Endothelial cell of umbilical vein (primary cell): ENCODE results near the gene SIRPA. TPM values are rescaled to one million over a fixed set of nuclear protein-coding genes. Genes with fewer than 3 reads are reported as not detected.

ENCODE experiments used
- BruUV-seq: library from RNA; stranded (reverse); fragments of 400-500 nt; replicated peaks from 2 replicates; lab custom pipeline; 2021; lab: Mats Ljungman, UMichigan
- CTCF ChIA-PET: fragments of 300-600, 350-600 bp; sonication (Branson Sonifier 250); formaldehyde crosslinking; loops from one replicate; lab custom pipeline; 2021; ENCODE audit warnings: antibody characterized with exemption, inconsistent platforms; lab: Charles Lee
- POLR2A ChIA-PET: fragments of 300-600, 350-600 bp; sonication (Branson Sonifier 250); formaldehyde crosslinking; loops from one replicate; lab custom pipeline; 2021; ENCODE audit warnings: antibody characterized with exemption, inconsistent platforms; lab: Charles Lee
- DNase-seq: peaks from one replicate; pipeline ENCODE4 v3.0.0-alpha.2; 2011; ENCODE audit warnings: low read depth, low spot score
- FAIRE-seq: peaks from 2 replicates; lab custom pipeline; 2011; peaks lifted over from hg19 to GRCh38; lab: Jason Lieb, UNC
- H2AFZ ChIP-seq: 2 replicates; pipeline ENCODE4 v1.6.0; 2012; ENCODE audit warnings: low read depth, low read length, control low read depth, inconsistent platforms
- H3K27ac ChIP-seq: 2 replicates; pipeline ENCODE4 v1.5.1; 2011; ENCODE audit warnings: low read depth, mild to moderate bottlenecking, control low read depth, low read length, moderate library complexity; ENCODE audit not compliant: insufficient read depth
- H3K27me3 ChIP-seq, 2 experiments: 2 replicates each; pipeline versions ENCODE4 v1.6.0 to v1.6.1; 2011; ENCODE audit warnings: low read length in 2 of 2, mixed read lengths in 1 of 2; ENCODE audit not compliant: control insufficient read depth in 2 of 2, insufficient read depth in 2 of 2
- H3K36me3 ChIP-seq, 2 experiments: 2 replicates in 1 of 2; 3 replicates in 1 of 2; pipeline ENCODE4 v1.5.1; 2011; ENCODE audit warnings: low read length in 2 of 2, mild to moderate bottlenecking in 1 of 2, moderate library complexity in 1 of 2; ENCODE audit not compliant: control insufficient read depth in 2 of 2, insufficient read depth in 2 of 2; ENCODE audit errors: extremely low read depth in 1 of 2
- H3K4me1 ChIP-seq: 3 replicates; pipeline ENCODE4 v1.5.1; 2011; ENCODE audit warnings: mild to moderate bottlenecking, low read length; ENCODE audit not compliant: control insufficient read depth, insufficient read depth; ENCODE audit errors: extremely low read depth
- H3K4me2 ChIP-seq: 2 replicates; pipeline ENCODE4 v1.6.1; 2011; ENCODE audit warnings: low read length, control low read depth, mixed read lengths; ENCODE audit not compliant: insufficient read depth
- H3K4me3 ChIP-seq, 3 experiments: fragments of 200-600 bp in 1 of 3; sonication (generic), shearing (Covaris generic) in 1 of 3; replicated peaks in 1 of 3; 2 replicates each; pipeline ENCODE4 v1.5.1; 2011 to 2016; ENCODE audit warnings: control low read depth in 3 of 3, low read length in 3 of 3, mild to moderate bottlenecking in 2 of 3, inconsistent platforms in 1 of 3, low read depth in 1 of 3, moderate library complexity in 1 of 3; ENCODE audit not compliant: insufficient read depth in 1 of 3
- H3K79me2 ChIP-seq: 2 replicates; pipeline ENCODE4 v1.6.0; 2012; ENCODE audit warnings: low read length, inconsistent platforms; ENCODE audit not compliant: control insufficient read depth, insufficient read depth
- H3K9ac ChIP-seq: replicated peaks from 2 replicates; pipeline ENCODE3; 2011; ENCODE audit warnings: low read length, control low read depth; ENCODE audit not compliant: insufficient read depth; ENCODE audit errors: extremely low read depth
- H3K9me1 ChIP-seq: replicated peaks from 3 replicates; pipeline ENCODE4 v1.6.0; 2011; ENCODE audit warnings: mild to moderate bottlenecking, low read length; ENCODE audit not compliant: control insufficient read depth, insufficient read depth; ENCODE audit errors: extremely low read depth
- H3K9me3 ChIP-seq: replicated peaks from 2 replicates; pipeline ENCODE4 v1.5.1; 2012; ENCODE audit warnings: low read length, inconsistent platforms; ENCODE audit not compliant: control insufficient read depth, insufficient read depth
- H4K20me1 ChIP-seq: replicated peaks from 2 replicates; pipeline ENCODE3; 2011; ENCODE audit warnings: mild to moderate bottlenecking, low read length; ENCODE audit not compliant: control insufficient read depth, insufficient read depth; ENCODE audit errors: extremely low read depth
- JUN ChIP-seq: IDR thresholded peaks from 2 replicates; pipeline ENCODE4 v1.6.1; 2011; ENCODE audit warnings: borderline replicate concordance, low read depth; ENCODE audit not compliant: insufficient read length, insufficient read depth
- POLR2A ChIP-seq: IDR thresholded peaks from 2 replicates; pipeline ENCODE4 v1.6.1; 2012; ENCODE audit warnings: low read depth, mild to moderate bottlenecking, control low read depth, low read length
- POLR2AphosphoS5 ChIP-seq: IDR thresholded peaks from 2 replicates; pipeline ENCODE4 v1.6.1; 2012; ENCODE audit warnings: low read depth, mild to moderate bottlenecking, control low read depth, low read length, moderate library complexity; ENCODE audit not compliant: insufficient read depth
- dilution Hi-C: fragments of 300-500 bp; cut with MboI; formaldehyde crosslinking; loops from one replicate; pipeline ENCODE4 v1.15.0; 2019; ENCODE audit warnings: low sequenced_read_pairs; ENCODE audit not compliant: extremely low pct_ligation_motif_present
- intact Hi-C: fragments of 100-400 bp; cut with micrococcal nuclease; formaldehyde crosslinking; loops from one replicate; pipeline ENCODE4 v1.10.0; 2022
- polyA plus RNA-seq, 4 experiments: library from polyadenylated mRNA; depleted of rRNA in 3 of 4; stranded (reverse) in 3 of 4; unstranded in 1 of 4; fragments of >200 nt; gene quantifications; 2 replicates each; pipeline versions ENCODE4 v1.2.1 to v1.2.3, GENCODE V29; 2011 to 2012; ENCODE audit warnings: missing spikeins in 1 of 4
- total RNA-seq: library from RNA; stranded (reverse); gene quantifications from 2 replicates; pipeline ENCODE4 v1.2.3, GENCODE V29; 2021

The SIRPA gene
- total and polyA plus RNA-seq, 2 donors (not counting 3 experiments of a cell fraction or from before 2014, with no cell fraction given): 29.9 to 59.2 TPM

GRCh38 chr20:1904135-1904534 lies 8.9 kb downstream of the SIRPA start:
- Histone ChIP-seq H3K4me2 (no peak overlapping the region), H3K36me3 (peaks cover 0 to 3% of the 10 kb centered on the region in 2 experiments), H4K20me1 (no peaks in the 10 kb centered on the region), H3K27me3 (no peaks in the 10 kb centered on the region), H3K4me1 (no peaks in the 10 kb centered on the region), H3K9me3 (no peaks in the 10 kb centered on the region), H3K27ac (no peak overlapping the region), H3K9ac (no peak overlapping the region), H3K9me1 (no peaks in the 10 kb centered on the region), H2AFZ (no peak overlapping the region), H3K79me2 (no peaks in the 10 kb centered on the region), H3K4me3 (no peak overlapping the region)
- FAIRE-seq (no peak), DNase-seq (no peak)
- ChIA-PET CTCF (interaction anchor here (1.2 to 1.8 kb wide), 2 partner anchors 61 to 102 kb away, joined by 3 to 5 read pairs; no protein-coding TSS in a partner anchor), POLR2A (no interaction called here)
- dilution Hi-C loops (no loop called here), intact Hi-C loops (no loop called here)
- TF ChIP-seq POLR2A: no peak
- no peak for TF ChIP-seq POLR2AphosphoS5
- no peak for TF ChIP-seq JUN
- BruUV-seq: no TSS peak

GRCh38 chr20:1905009-1905408 lies 9.8 kb downstream of the SIRPA start:
- no TSS peak for BruUV-seq
- Histone ChIP-seq H3K9ac (no peak overlapping the region), H3K27me3 (no peaks in the 10 kb centered on the region), H3K4me2 (no peak overlapping the region), H3K9me1 (no peaks in the 10 kb centered on the region), H3K79me2 (no peaks in the 10 kb centered on the region), H3K9me3 (no peaks in the 10 kb centered on the region), H3K36me3 (peaks cover 0 to 3% of the 10 kb centered on the region in 2 experiments), H2AFZ (no peak overlapping the region), H3K4me3 (no peak overlapping the region), H3K27ac (no peak overlapping the region), H4K20me1 (no peaks in the 10 kb centered on the region), H3K4me1 (no peaks in the 10 kb centered on the region)
- FAIRE-seq: no peak
- CTCF ChIA-PET: interaction anchor here (1.8 kb wide), 1 partner anchor 103 kb away, joined by 5 read pairs; no protein-coding TSS in a partner anchor
- dilution Hi-C loops: no loop called here
- intact Hi-C loops: no loop called here
- no peak for DNase-seq
- POLR2A ChIA-PET: no interaction called here
- no peak for TF ChIP-seq JUN
